Mesendoderm (in vitro differentiated cells): Measurements from ENCODE around the gene TBC1D24.

Experiments
- DNase-seq: peaks from one replicate; pipeline ENCODE4 v3.0.0; 2013
- H2AK5ac ChIP-seq: 2 replicates; pipeline ENCODE4 v1.6.1; 2013; ENCODE audit warnings: low read length, inconsistent platforms
- H2BK120ac ChIP-seq: 2 replicates; pipeline ENCODE4 v1.6.1; 2013; ENCODE audit warnings: low read depth, mild to moderate bottlenecking, low read length, moderate library complexity, mixed read lengths
- H2BK15ac ChIP-seq: replicated peaks from 2 replicates; pipeline ENCODE4 v1.6.1; 2013; ENCODE audit warnings: low read depth, mild to moderate bottlenecking, moderate library complexity
- H2BK5ac ChIP-seq: 2 replicates; pipeline ENCODE4 v1.6.1; 2013; ENCODE audit warnings: low read length, inconsistent platforms
- H3K18ac ChIP-seq: 2 replicates; pipeline ENCODE4 v1.6.1; 2013; ENCODE audit warnings: mild to moderate bottlenecking, low read length, mixed read lengths
- H3K23ac ChIP-seq: one replicate; pipeline ENCODE4 v1.6.1; 2013; ENCODE audit warnings: low read length
- H3K27ac ChIP-seq: 2 replicates; pipeline ENCODE4 v1.5.1; 2013; ENCODE audit warnings: low read depth, mild to moderate bottlenecking, inconsistent platforms, low read length, moderate library complexity
- H3K27me3 ChIP-seq: 2 replicates; pipeline ENCODE4 v1.6.1; 2013; ENCODE audit warnings: low read length, control low read depth, mild to moderate bottlenecking, inconsistent platforms; ENCODE audit not compliant: insufficient read depth, poor library complexity
- H3K36me3 ChIP-seq: 2 replicates; pipeline ENCODE4 v1.6.1; 2013; ENCODE audit warnings: low read length, inconsistent platforms; ENCODE audit not compliant: control insufficient read depth, insufficient read depth
- H3K4ac ChIP-seq: one replicate; pipeline ENCODE4 v1.6.1; 2013; ENCODE audit warnings: low read depth, mild to moderate bottlenecking, low read length, moderate library complexity
- H3K4me1 ChIP-seq: 2 replicates; pipeline ENCODE4 v1.6.1; 2013; ENCODE audit warnings: low read depth, low read length, inconsistent platforms; ENCODE audit not compliant: control insufficient read depth
- H3K4me2 ChIP-seq: 2 replicates; pipeline ENCODE4 v1.6.1; 2013; ENCODE audit warnings: low read length
- H3K4me3 ChIP-seq: 2 replicates; pipeline ENCODE4 v1.5.1; 2013; ENCODE audit warnings: mild to moderate bottlenecking, low read length
- H3K56ac ChIP-seq: one replicate; pipeline ENCODE4 v1.6.1; 2013; ENCODE audit warnings: low read length
- H3K79me1 ChIP-seq: 2 replicates; pipeline ENCODE4 v1.6.1; 2013; ENCODE audit warnings: low read length, inconsistent platforms
- H3K79me2 ChIP-seq: 2 replicates; pipeline ENCODE4 v1.6.1; 2013; ENCODE audit warnings: mild to moderate bottlenecking, low read length; ENCODE audit not compliant: control insufficient read depth, insufficient read depth
- H3K9ac ChIP-seq: 2 replicates; pipeline ENCODE4 v1.6.1; 2013; ENCODE audit warnings: low read length, inconsistent platforms
- H4K5ac ChIP-seq: one replicate; pipeline ENCODE4 v1.6.1; 2013; ENCODE audit warnings: low read length
- H4K8ac ChIP-seq: one replicate; pipeline ENCODE4 v1.6.1; 2013; ENCODE audit warnings: low read depth, mild to moderate bottlenecking, control low read depth, low read length, moderate library complexity
- WGBS: extraction: QIAGEN DNeasy Blood & Tissue Kit; methylation state at CpG from one replicate; pipeline ENCODE4 v1.1.7; 2013; ENCODE audit warnings: low lambda C conversion rate, missing lambda C conversion rate; ENCODE audit not compliant: insufficient coverage; ENCODE audit errors: extremely low coverage; 5-methylcytosine and 5-hydroxymethylcytosine counted together

The TBC1D24 gene

GRCh38 chr16:2473999-2474876 is 689 bp upstream of the TBC1D24 start:
- no peaks in the 10 kb centered on the region for H3K36me3 ChIP-seq
- H3K18ac ChIP-seq: peak overlapping the region; percentile 65
- no peak overlapping the region for H2AK5ac ChIP-seq
- no peak overlapping the region for H4K5ac ChIP-seq
- WGBS: no CpG with 5 or more reads among the region's 100 CpGs
- no peak overlapping the region for H2BK5ac ChIP-seq
- peak overlapping the region; percentile 96 for H3K4me2 ChIP-seq
- H3K27ac ChIP-seq: no peak overlapping the region
- H3K27me3 ChIP-seq: peaks cover 8% of the 10 kb centered on the region
- H4K8ac ChIP-seq: no peak overlapping the region
- no peak overlapping the region for H3K23ac ChIP-seq
- peak overlapping the region; percentile 98 for H3K56ac ChIP-seq
- H2BK120ac ChIP-seq: no peak overlapping the region
- peak overlapping the region; percentile 89 for H3K9ac ChIP-seq
- H3K4me1 ChIP-seq: no peaks in the 10 kb centered on the region
- no peaks in the 10 kb centered on the region for H3K79me2 ChIP-seq
- no peak overlapping the region for H2BK15ac ChIP-seq
- H3K4me3 ChIP-seq: peak overlapping the region; percentile 62
- H3K4ac ChIP-seq: peak overlapping the region; percentile 60
- H3K79me1 ChIP-seq: no peaks in the 10 kb centered on the region
- DNase-seq: no peak

- no peaks in the 10 kb centered on the region for H3K79me1 ChIP-seq
- H2BK120ac ChIP-seq: no peak overlapping the region
- H2AK5ac ChIP-seq: no peak overlapping the region
- no peak overlapping the region for H3K27ac ChIP-seq
- H4K8ac ChIP-seq: no peak overlapping the region
- peak overlapping the region; percentile 58 for H3K4me3 ChIP-seq
- H4K5ac ChIP-seq: no peak overlapping the region
- H3K4me1 ChIP-seq: no peaks in the 10 kb centered on the region
- H2BK5ac ChIP-seq: no peak overlapping the region
- H3K18ac ChIP-seq: peak overlapping the region; percentile 44
- peaks cover 6% of the 10 kb centered on the region for H3K27me3 ChIP-seq
- peak overlapping the region; percentile 75 for H3K4me2 ChIP-seq
- no CpG with 5 or more reads among the region's 55 CpGs for WGBS
- no peaks in the 10 kb centered on the region for H3K36me3 ChIP-seq
- H3K4ac ChIP-seq: no peak overlapping the region
- peak; percentile 29 for DNase-seq
- H3K9ac ChIP-seq: peak overlapping the region; percentile 76
- H3K23ac ChIP-seq: no peak overlapping the region
- no peak overlapping the region for H2BK15ac ChIP-seq
- peak overlapping the region; percentile 85 for H3K56ac ChIP-seq
- no peaks in the 10 kb centered on the region for H3K79me2 ChIP-seq
Observed at GRCh38 chr16:2475413-2476344, 752 bp downstream of the TBC1D24 start.

- Histone ChIP-seq H3K23ac (no peak overlapping the region), H2BK15ac (no peak overlapping the region), H4K8ac (no peak overlapping the region), H3K9ac (no peak overlapping the region), H2BK120ac (no peak overlapping the region), H3K4me3 (no peak overlapping the region), H3K79me2 (no peaks in the 10 kb centered on the region), H2AK5ac (no peak overlapping the region), H3K4ac (no peak overlapping the region), H3K4me1 (no peaks in the 10 kb centered on the region), H3K36me3 (no peaks in the 10 kb centered on the region), H3K56ac (no peak overlapping the region), H4K5ac (no peak overlapping the region), H3K18ac (no peak overlapping the region), H3K27me3 (peaks cover 6% of the 10 kb centered on the region), H3K79me1 (no peaks in the 10 kb centered on the region), H2BK5ac (no peak overlapping the region), H3K4me2 (no peak overlapping the region), H3K27ac (no peak overlapping the region)
- DNase-seq: no peak
- WGBS: no CpG with 5 or more reads among the region's 9 CpGs
Observed at GRCh38 chr16:2476345-2476720, 1.4 kb downstream of the TBC1D24 start.

- Histone ChIP-seq H3K18ac (no peak overlapping the region), H3K36me3 (no peaks in the 10 kb centered on the region), H3K9ac (no peak overlapping the region), H3K79me1 (no peaks in the 10 kb centered on the region), H3K23ac (no peak overlapping the region), H3K4me1 (no peaks in the 10 kb centered on the region), H4K8ac (no peak overlapping the region), H2BK120ac (no peak overlapping the region), H3K79me2 (no peaks in the 10 kb centered on the region), H4K5ac (no peak overlapping the region), H3K4me3 (no peak overlapping the region), H2AK5ac (no peak overlapping the region), H3K56ac (no peak overlapping the region), H3K4ac (no peak overlapping the region), H3K4me2 (no peak overlapping the region), H3K27ac (no peak overlapping the region), H2BK15ac (no peak overlapping the region), H2BK5ac (no peak overlapping the region), H3K27me3 (peaks cover 4% of the 10 kb centered on the region)
- DNase-seq: no peak
- WGBS: no CpG with 5 or more reads among the region's 3 CpGs
Observed at GRCh38 chr16:2476741-2477140, 1.8 kb downstream of the TBC1D24 start.

- no peak overlapping the region for H4K5ac ChIP-seq
- no peak overlapping the region for H3K4me3 ChIP-seq
- H3K27ac ChIP-seq: no peak overlapping the region
- no peak overlapping the region for H2BK15ac ChIP-seq
- no peak overlapping the region for H3K9ac ChIP-seq
- H2BK120ac ChIP-seq: no peak overlapping the region
- no peak overlapping the region for H3K18ac ChIP-seq
- no peak overlapping the region for H2BK5ac ChIP-seq
- H3K56ac ChIP-seq: no peak overlapping the region
- H4K8ac ChIP-seq: no peak overlapping the region
- no peaks in the 10 kb centered on the region for H3K79me2 ChIP-seq
- no peaks in the 10 kb centered on the region for H3K79me1 ChIP-seq
- no peak overlapping the region for H3K23ac ChIP-seq
- no CpG with 5 or more reads among the region's 3 CpGs for WGBS
- no peak overlapping the region for H3K4me2 ChIP-seq
- H3K4ac ChIP-seq: no peak overlapping the region
- peaks cover 2% of the 10 kb centered on the region for H3K27me3 ChIP-seq
- no peak overlapping the region for H2AK5ac ChIP-seq
- no peaks in the 10 kb centered on the region for H3K4me1 ChIP-seq
- no peak for DNase-seq
- H3K36me3 ChIP-seq: no peaks in the 10 kb centered on the region
Observed at GRCh38 chr16:2477327-2477726, 2.4 kb downstream of the TBC1D24 start.
